Measurements from ENCODE around the gene DPH1. TPM values are rescaled to one million over a fixed set of nuclear protein-coding genes. Genes with fewer than 3 reads are reported as not detected.

Gene DPH1
- total RNA-seq, 2 experiments from 2014 or later = 40.1 to 45.0 TPM

DNA sequence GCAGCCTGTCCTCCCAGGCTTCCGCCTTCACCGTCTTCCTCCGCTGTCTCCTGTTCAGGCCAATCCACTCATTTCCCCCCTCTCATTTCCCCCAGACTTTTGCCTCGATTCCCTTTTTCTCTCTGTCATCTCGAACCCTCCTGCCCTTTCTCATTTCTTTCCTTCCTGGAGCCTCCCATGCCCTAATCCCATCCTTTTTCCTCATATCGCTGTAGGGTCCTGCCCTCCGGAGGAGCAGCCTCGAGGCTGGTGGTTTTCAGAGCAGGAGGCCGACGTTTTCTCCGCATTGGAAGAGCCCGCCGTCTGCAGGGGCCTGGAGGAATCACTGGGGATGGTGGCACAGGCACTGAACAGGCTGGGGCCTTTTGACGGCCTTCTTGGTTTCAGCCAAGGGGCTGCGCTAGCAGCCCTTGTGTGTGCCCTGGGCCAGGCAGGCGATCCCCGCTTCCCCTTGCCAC, 12.5 kb downstream of the DPH1 start:
- CTCF ChIA-PET = interaction anchor here (1.5 kb wide), 1 partner anchor 10 kb away, joined by 3 read pairs; no protein-coding TSS in a partner anchor
- POLR2A ChIA-PET = no interaction called here

DNA sequence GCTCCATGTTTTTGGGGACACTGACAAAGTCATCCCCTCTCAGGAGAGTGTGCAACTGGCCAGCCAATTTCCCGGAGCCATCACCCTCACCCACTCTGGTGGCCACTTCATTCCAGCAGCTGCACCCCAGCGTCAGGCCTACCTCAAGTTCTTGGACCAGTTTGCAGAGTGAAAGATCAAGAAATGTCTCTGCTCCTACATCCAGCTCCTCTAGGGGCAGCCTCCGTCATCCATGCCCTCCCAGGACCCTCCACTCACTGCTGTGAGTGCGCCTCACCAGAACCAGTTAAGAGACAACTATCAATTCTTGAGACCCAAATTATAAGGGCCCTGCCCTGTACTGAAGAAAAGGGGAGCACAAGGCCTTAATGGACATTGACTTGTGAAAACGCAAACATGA, 13.0 kb downstream of the DPH1 start:
- ChIA-PET POLR2A (no interaction called here), CTCF (interaction anchor here (0.7 to 1.5 kb wide), 2 partner anchors 11 to 12 kb away, joined by 3 read pairs; no protein-coding TSS in a partner anchor)

DNA sequence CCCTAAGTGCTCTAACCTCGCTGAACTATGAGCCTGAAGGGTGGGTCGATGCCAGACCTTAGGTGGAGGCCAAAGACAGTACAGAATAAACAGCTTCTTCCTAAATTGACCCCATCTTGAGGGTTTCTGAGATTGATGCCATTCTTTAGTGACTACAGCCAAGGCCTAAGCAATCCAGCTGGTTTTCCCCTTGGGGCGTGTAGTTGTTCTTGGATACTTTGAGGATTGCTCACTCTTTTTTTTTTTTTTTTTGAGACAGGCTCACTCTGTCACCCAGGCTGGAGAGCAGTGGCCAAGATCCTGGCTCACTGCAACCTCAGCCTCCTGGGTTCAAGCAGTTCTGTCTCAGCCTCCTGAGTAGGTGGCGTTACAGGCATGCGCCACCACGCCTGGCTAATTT, 13.8 kb downstream of the DPH1 start:
- ChIA-PET POLR2A (no interaction called here), CTCF (interaction anchor here (0.7 to 1.5 kb wide), 3 partner anchors 11 to 43 kb away, joined by 3 to 4 read pairs (median 3); no protein-coding TSS in a partner anchor)

DNA sequence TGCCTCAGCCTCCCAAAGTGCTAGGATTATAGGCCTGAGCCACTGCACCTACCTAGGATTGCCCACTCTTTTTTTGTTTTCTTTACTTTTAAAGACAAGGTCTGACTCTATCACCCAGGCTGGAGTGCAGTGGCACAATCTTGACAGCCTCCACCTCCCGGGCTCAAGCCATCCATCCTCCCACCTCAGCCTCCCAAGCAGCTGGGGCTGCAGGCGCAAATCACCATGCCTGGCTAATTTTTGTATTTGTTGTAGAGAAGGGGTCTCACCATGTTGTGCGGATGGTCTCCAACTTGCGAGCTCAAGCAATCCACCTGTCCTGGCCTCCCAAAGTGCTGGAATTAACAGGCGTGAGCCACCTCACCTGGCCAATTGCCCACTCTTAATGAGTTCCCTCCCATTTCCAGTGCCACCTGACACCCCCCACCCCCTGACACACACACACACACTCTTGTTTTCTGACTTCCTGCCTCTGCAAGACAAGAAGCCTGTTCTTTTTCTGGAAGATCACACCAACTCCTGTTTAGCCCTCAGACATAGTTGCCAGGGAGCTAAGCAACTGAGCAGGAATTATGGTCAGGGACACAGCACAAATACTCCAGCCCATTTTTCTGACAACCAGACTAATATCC, 14.4 kb downstream of the DPH1 start:
- ChIA-PET POLR2A (no interaction called here), CTCF (interaction anchor here (0.6 to 1.1 kb wide), 4 partner anchors 9 to 242 kb away, joined by 3 to 6 read pairs (median 4); no protein-coding TSS in a partner anchor)

DNA sequence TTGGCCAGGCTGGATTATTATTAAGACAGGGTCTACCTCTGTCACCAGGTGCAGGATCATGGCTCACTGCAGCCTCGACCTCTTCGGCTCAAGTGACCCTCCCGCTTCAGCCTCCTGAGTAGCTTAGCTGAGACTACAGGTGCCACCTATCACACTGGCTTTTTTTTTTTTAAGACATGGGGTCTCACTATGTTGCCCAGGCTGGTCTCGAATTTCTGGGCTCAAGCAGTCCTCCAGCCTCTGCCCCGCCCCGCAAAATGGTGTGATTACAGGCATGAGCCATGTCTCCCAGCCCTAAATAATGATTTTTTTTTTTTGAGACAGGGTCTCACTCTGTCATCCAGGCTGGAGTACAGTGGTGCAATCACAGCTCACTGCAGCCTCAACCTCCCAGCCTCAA, 17.6 kb downstream of the DPH1 start:
- ChIA-PET POLR2A (interaction anchor here (0.7 kb wide), 1 partner anchor 202 kb away, joined by 3 read pairs; no protein-coding TSS in a partner anchor), CTCF (interaction anchor here (0.7 kb wide), 1 partner anchor 235 kb away, joined by 4 read pairs; no protein-coding TSS in a partner anchor)

DNA sequence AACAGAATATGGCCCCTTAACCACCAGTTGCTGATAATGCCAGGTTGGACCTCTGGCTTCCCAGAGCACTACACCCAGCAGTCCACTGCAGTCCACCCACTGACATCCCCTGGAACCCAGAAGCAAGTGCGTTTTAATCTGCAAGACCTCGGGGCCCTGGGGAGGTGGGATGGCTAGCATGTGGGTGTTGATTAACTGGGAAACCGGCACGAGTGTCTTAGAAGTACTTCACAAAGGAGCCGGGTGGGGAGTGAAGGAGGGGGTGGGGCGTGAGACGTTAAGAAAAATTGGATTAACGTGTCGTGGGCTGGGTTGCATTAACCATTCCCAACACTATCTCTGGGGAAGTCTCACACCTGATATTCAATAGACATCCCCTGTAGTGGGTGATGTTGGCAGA, 18.9 kb downstream of the DPH1 start:
- ChIA-PET CTCF (interaction anchor here (1.7 kb wide), 1 partner anchor 12 kb away, joined by 3 read pairs; no protein-coding TSS in a partner anchor), POLR2A (no interaction called here)

DNA sequence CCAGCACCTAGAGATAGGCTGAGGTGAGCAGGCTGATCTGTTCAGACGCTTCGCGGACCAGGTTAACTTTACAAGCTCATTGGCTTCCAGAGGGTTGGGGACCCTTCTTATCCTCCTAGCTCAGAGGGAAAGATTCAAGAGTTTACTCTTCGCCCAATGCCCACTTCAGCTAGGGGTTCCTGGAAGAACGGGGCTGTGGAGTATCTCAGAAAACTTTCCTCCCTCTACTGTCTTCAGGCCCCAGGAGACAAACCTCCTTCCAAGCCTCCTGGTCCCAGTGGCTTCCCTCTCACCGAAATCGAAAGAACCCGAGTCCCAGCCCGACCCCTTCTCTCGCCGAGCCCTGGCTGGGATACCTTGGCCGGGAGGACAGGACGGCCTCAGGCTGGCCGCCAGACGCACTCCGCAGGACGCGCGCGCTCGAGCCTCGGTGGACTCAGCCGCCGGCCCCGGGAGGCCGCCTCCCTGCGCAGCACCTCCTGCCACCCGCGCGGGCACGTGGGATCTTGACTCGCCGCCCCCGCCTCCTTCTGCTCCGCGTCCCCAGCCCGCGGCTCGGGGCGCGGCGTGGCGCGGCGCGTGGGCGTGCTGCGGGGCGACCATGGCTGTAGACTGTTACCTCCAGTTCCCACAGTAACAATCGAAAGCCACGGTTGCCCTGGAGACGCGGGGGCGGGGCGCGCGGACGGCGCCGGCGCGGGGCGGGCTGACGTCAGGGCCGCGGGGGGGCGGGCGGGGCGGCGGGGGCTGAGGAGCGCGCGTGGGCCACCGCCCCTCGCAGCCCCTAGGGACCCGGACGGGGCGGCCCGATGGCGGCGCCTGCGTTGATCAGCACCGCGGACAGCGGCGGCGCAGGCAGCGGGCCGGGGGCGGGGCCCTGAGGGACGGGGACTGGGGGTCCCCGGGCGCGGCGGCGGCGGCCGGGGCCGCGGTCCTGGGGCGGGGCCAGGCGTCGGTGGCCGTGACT, 19.7 kb downstream of the DPH1 start:
- ChIA-PET POLR2A (interaction anchor here (0.7 kb wide), 1 partner anchor 21 kb away, joined by 3 read pairs; no protein-coding TSS in a partner anchor), CTCF (interaction anchor here (1.7 kb wide), 1 partner anchor 13 kb away, joined by 3 read pairs; no protein-coding TSS in a partner anchor)

DNA sequence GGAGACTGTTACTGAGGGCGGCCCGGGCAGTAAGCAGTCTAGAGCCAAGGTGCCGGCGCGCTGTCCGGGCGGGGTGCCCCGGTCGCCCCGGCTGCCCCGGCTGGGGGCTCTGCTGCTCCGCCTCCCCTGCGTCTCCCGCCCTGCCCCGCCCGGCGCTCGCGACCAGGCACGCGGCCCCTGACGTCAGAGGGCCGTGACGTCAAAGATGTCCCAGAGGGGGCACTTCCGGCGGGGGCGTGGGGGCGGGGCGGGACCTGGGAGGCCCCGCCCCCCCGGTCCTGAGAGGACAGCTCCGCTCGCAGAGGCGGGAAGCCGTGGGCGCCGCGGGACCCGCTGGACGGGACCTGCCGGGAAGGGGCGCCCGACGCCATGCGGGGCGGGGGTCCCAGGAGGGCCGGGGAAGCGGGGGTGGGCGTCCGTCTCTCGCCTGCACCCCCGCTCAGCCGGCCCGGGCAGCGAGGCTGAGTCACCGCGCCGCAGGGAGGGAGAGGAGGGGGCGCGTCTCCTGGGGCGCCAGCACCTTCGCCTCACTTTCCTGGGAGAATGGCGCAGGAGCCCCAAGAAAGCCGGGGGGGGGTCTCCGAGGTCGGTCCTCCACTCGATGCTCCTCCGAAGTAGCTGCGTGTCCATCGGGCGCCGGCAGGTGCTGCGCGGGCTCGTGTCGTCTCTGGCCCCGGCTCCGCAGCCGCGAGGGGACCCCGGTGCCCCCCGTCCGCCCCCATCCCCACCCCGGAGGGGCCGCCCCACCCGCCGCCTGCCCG, 20.5 kb downstream of the DPH1 start:
- POLR2A ChIA-PET = interaction anchor here (0.7 kb wide), 1 partner anchor 22 kb away, joined by 3 read pairs; no protein-coding TSS in a partner anchor
- CTCF ChIA-PET = interaction anchor here (1.0 to 1.8 kb wide), 6 partner anchors 14 to 286 kb away, joined by 3 to 9 read pairs (median 4); partner anchors contain the start of gene TSR1

DNA sequence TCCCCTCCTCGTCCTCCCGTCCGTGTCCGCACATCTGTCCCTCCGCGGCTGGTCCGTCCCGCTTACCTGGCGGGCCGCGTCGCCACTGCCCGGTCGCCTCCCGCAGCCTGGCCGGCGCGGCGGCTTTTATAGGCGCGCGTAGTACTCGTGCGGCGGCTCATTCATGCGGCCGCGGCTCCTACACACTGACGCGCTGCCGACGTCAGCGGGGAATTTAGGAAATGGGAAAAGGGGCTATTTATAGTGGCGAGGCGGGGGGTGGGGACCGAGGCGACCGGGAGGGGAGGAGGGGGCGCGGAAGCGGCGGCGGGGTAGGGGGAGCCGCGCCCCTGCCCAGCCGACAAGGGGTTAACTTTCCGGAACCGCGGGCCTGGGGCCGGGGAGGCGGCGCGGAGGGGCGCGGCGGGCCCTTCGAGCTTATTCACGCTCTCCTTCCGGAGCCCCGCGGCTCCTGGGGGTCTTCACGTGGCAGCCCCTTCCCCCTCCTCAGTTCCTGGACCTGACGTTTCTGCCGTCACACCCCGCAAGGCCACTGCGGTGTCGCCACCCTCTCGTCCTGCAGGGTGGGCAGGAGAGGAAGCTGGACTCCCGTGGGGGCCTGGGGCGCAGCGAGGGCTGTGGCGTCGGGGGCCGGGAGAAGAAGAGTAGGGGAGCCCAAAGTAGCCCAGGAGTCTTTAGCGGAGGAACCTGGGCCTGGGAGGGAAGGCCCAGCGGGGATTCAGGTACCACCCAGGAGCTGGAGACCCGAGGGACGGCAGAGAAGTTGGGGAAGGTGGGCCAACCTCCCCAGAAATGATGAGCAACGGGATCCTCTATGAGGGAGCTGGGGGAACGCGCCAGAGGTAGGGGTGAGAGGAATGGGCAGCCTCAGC, 21.3 kb downstream of the DPH1 start:
- ChIA-PET CTCF (interaction anchor here (0.6 to 1.8 kb wide), 11 partner anchors 13 to 302 kb away, joined by 3 to 9 read pairs (median 4); partner anchors contain the start of gene TSR1), POLR2A (no interaction called here)

DNA sequence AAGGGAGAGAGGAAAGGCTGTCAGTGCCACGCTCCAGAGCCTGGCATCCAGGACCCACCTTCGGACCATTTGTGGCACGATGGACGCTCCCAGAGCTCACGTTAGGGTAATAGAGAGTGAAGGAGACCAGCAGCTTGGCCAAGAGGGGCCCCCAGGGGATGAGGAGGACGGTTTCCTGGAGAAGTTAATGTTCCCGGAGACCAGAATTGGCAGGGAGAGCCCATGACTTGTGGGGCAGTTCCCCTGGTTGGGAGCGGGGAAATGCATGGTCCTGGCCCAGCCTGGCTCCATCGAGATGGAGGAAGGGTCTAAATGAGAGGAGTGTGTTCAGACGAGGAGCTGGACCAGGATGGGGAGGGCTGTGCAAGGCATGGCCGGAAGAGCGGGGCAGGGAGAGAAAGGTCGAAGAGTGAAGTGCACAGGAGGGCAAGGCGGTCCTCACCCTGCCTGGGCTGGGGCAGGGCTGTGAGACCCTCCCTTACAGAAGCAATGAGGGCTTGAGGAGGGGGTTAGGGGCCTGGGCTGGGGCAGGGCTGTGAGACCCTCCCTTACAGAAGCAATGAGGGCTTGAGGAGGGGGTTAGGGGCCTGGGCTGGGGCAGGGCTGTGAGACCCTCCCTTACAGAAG, 22.1 kb downstream of the DPH1 start:
- POLR2A ChIA-PET = no interaction called here

DNA sequence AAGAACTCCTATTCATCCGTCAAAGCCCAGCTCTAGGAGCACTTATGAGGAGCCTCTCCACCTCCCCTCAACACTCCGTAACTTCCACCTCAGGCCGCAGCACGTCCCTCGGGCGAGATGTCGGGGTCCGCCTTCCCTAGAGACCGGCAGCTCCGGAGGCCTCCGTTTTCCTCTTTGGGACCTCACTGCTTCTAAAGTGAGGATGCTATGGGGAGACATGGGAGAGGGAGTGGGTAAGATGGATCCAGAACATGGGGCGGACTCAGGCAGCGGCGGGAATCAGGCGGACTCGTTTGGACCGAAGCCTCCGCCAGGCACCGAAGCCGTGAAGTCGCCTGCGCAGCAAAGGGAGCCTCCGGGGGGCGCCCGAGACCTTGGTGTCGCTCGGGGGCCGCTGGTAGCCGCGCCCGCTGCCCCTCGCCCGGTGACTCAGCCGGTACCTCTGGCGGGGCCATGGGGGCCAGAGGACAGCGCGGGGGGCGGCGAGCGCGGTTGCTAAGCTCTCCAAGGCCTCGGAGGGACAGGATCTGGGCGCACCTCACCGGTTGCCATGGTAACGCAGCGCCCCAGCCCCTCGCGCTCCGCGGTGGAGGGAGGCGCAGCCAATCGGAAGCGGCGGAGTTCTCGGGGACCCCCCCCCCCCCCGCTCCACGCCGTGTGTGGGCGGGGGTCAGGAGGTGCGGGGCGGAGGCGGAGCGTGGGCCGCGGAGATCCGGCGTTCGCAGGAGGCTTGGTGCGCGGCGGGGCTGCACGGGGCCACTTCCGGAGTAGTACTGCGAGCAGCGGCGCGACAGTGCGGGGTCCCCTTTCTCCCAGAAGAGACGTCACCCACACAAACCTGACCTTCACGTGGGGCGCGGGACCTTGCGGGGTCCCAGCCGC, 23.7 kb downstream of the DPH1 start:
- CTCF ChIA-PET = interaction anchor here (0.5 to 7.4 kb wide), 23 partner anchors 9 to 838 kb away, joined by 3 to 115 read pairs (median 5); partner anchors contain the start of genes OVCA2 and TSR1

More for the DNA sequence above, 22.1 kb downstream of the DPH1 start:
- CTCF ChIA-PET = interaction anchor here (0.6 to 1.8 kb wide), 11 partner anchors 12 to 301 kb away, joined by 3 to 9 read pairs (median 4); partner anchors contain the start of gene TSR1

DNA sequence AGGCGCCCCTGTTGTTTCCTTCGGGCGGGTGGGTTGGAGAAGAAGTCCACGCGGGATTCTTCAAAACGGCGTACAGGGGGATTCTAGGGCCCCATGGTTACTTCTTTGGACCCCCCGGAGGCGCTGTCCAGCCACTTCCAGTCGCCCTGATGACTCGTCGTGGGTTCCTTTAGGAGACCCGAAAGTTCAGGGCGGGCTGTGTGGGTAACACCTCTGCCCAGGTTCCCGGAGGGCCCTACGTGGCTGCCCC, 24.2 kb downstream of the DPH1 start:
- CTCF ChIA-PET = interaction anchor here (0.6 to 7.4 kb wide), 32 partner anchors 13 to 281 kb away, joined by 3 to 115 read pairs (median 4); partner anchors contain the start of genes DPH1, OVCA2 and TSR1
- POLR2A ChIA-PET = interaction anchor here (1.7 to 3.2 kb wide), 3 partner anchors 15 to 191 kb away, joined by 6 to 20 read pairs (median 17); no protein-coding TSS in a partner anchor

More for the DNA sequence above, 23.7 kb downstream of the DPH1 start:
- POLR2A ChIA-PET = interaction anchor here (0.7 to 0.8 kb wide), 2 partner anchors 210 to 338 kb away, joined by 5 to 6 read pairs; no protein-coding TSS in a partner anchor

DNA sequence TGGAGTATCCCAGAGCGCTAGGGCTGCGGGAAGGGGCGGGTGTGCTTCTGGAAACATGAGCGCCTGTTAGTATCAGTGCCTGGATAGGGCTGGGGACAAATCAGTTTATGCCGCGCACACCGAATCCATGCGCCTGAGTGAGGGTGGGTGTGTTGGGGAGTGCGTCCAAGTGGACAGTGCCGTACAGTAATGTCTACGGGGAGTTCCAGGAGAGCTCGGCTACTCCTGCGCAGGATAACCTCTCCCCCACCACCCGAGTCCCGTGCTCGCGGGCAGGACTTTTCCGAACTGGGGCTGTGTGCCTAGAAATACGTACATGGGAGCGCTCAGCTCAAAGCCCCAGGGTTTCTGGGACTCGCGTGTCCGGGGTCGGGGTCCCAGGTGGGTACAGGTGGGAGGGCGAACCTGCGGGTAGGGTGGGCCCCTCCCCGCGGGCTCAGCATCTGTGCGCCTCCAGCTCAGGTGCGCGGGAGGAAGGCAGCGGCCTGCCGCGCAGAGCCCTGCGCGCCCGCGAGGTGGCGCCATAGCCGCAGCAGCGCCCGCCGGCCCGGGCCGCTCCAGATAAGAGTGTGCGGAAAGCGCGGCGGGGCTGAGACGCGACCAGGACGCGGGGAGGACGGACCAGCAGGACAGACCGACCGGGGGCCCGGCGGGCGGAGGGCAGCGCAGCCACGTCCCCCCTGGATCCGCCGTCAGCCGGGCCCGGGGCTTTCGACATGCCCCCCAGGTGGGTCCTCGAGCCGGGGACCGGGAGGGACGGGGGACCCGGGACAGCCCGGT, 24.7 kb downstream of the DPH1 start, which contains the start of gene HIC1:
TSS of gene HIC1 (plus strand) at position 592 of the 780 bp plus-strand sequence. CDS start 1,588 bp downstream, outside the sequence.
- ChIA-PET CTCF (interaction anchor here (0.6 to 7.4 kb wide), 34 partner anchors 13 to 281 kb away, joined by 3 to 115 read pairs (median 3); partner anchors contain the start of genes DPH1, OVCA2 and TSR1), POLR2A (interaction anchor here (0.6 to 3.2 kb wide), 10 partner anchors 14 to 328 kb away, joined by 3 to 20 read pairs (median 5); partner anchors contain the start of gene TSR1)

DNA sequence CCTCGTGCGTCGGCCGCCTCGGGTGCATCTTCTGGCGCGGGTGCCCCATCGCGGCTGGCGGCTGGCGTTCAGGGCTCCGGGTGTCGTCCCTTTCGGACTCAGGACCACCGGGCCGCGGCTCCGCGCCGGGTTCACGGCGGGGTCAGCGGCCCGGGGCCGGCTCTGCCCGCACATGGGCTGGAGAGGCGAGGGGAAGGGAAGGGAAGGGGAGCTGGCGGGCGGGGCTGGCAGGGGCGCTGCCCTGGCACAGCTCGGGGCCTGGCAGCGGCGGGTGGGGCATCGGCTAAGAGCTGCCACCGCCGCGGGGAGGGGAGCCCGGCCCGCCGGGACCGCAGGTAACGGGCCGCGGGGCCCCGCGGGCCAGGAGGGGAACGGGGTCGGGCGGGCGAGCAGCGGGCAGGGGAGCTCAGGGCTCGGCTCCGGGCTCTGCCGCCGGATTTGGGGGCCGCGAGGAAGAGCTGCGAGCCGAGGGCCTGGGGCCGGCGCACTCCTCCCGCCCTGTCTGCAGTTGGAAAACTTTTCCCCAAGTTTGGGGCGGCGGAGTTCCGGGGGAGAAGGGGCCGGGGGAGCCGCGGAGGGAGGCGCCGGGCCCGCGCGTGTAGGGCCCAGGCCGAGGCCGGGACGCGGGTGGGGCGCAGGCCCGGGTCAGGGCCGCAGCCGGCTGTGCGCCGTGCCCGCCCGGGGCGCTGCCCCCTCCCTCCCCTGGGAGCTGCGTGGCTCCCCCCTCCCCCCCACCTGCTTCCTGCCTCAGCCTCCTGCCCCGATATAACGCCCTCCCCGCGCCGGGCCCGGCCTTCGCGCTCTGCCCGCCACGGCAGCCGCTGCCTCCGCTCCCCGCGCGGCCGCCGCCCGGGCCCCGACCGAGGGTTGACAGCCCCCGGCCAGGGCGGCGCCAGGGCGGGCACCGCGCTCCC, 25.6 kb downstream of the DPH1 start:
- ChIA-PET CTCF (interaction anchor here (0.6 to 7.4 kb wide), 23 partner anchors 13 to 273 kb away, joined by 3 to 115 read pairs (median 4); partner anchors contain the start of gene OVCA2), POLR2A (interaction anchor here (0.6 to 3.2 kb wide), 15 partner anchors 9 to 327 kb away, joined by 3 to 20 read pairs (median 4); partner anchors contain the start of gene TSR1)

Data from activated CD8-positive, alpha-beta memory T cell treated with anti-CD3 and anti-CD28 coated beads for 36 hours (primary cell).